ENCODE results near the gene BAAT.
"Not testable (repeated sequence)": the region's sequence is repeated elsewhere in the genome, so short reads cannot be mapped to it uniquely, and the experiment has no call there.

BAAT gene
- 0.17 to 0.84 reads per million in 2 experiments for total RNA-seq

- DNase-seq (ENCODE audit: low read depth), result not testable (repeated sequence)
Measured at GRCh38 chr9:101384873-101385536, at the start of gene BAAT. Gene BAAT (minus strand): TSS chr9:101385006. CDS start chr9:101371404, 13,602 bp downstream.

- no peak for DNase-seq (ENCODE audit: low read depth)
Measured at GRCh38 chr9:101433229-101433628, 48.4 kb upstream of the BAAT start.

GRCh38 chr9:101432740-101433139 lies 47.9 kb upstream of the BAAT start:
- DNase-seq (ENCODE audit: low read depth), result no peak

GRCh38 chr9:101432171-101432570 lies 47.4 kb upstream of the BAAT start:
- no peak for DNase-seq (ENCODE audit: low read depth)

GRCh38 chr9:101429736-101430135 lies 44.9 kb upstream of the BAAT start:
- DNase-seq (ENCODE audit: low read depth), result no peak

- DNase-seq (ENCODE audit: low read depth), result no peak
Measured at GRCh38 chr9:101428909-101429308, 44.1 kb upstream of the BAAT start.

GRCh38 chr9:101427957-101428655 lies 43.3 kb upstream of the BAAT start:
- DNase-seq (ENCODE audit: low read depth), result no peak

GRCh38 chr9:101427358-101427757 lies 42.6 kb upstream of the BAAT start:
- no peak for DNase-seq (ENCODE audit: low read depth)

- DNase-seq (ENCODE audit: low read depth), result no peak
Measured at GRCh38 chr9:101421653-101422065, 36.9 kb upstream of the BAAT start.

GRCh38 chr9:101419863-101420262 lies 35.1 kb upstream of the BAAT start:
- no peak for DNase-seq (ENCODE audit: low read depth)

- no peak for DNase-seq (ENCODE audit: low read depth)
Measured at GRCh38 chr9:101418518-101419430, 34.0 kb upstream of the BAAT start.

- no peak for DNase-seq (ENCODE audit: low read depth)
Measured at GRCh38 chr9:101417977-101418376, 33.2 kb upstream of the BAAT start.

- no peak for DNase-seq (ENCODE audit: low read depth)
Measured at GRCh38 chr9:101417389-101417788, 32.6 kb upstream of the BAAT start.

- DNase-seq (ENCODE audit: low read depth), result no peak
Measured at GRCh38 chr9:101415578-101415977, 30.8 kb upstream of the BAAT start.

- DNase-seq (ENCODE audit: low read depth), result no peak
Measured at GRCh38 chr9:101414839-101415238, 30.0 kb upstream of the BAAT start.

- no peak for DNase-seq (ENCODE audit: low read depth)
Measured at GRCh38 chr9:101409079-101409477, 24.3 kb upstream of the BAAT start.

GRCh38 chr9:101408374-101409078 lies 23.7 kb upstream of the BAAT start:
- DNase-seq (ENCODE audit: low read depth), result no peak

- no peak for DNase-seq (ENCODE audit: low read depth)
Measured at GRCh38 chr9:101403516-101404285, 18.9 kb upstream of the BAAT start.

GRCh38 chr9:101400120-101400519 lies 15.3 kb upstream of the BAAT start:
- no peak for DNase-seq (ENCODE audit: low read depth)

GRCh38 chr9:101399643-101399970 lies 14.8 kb upstream of the BAAT start:
- no peak for DNase-seq (ENCODE audit: low read depth)

GRCh38 chr9:101398930-101399642 lies 14.3 kb upstream of the BAAT start:
- no peak for DNase-seq (ENCODE audit: low read depth)
